WTC11 (cell line): ENCODE data around the gene DIS3. TPM values are rescaled to one million over a fixed set of nuclear protein-coding genes. Genes with fewer than 3 reads are reported as not detected.

Experiments used
- ATAC-seq: fragments of 200-7000 bp; cut with Tn5 transposase; 2 replicates; pipeline ENCODE4 v1.10.0; 2021; ENCODE audit warnings: mild to moderate bottlenecking, moderate library complexity
- Bru-seq: library from RNA; stranded (reverse); fragments of 400-500 nt; gene quantifications from one replicate; lab custom pipeline; 2021; lab: Mats Ljungman, UMichigan
- CTCF ChIA-PET: fragments of 300-600 bp; sonication (Branson Sonifier 250); formaldehyde crosslinking; loops from one replicate; lab custom pipeline; 2021; ENCODE audit warnings: antibody characterized with exemption; lab: Charles Lee
- POLR2A ChIA-PET: fragments of 350-600 bp; sonication (Branson Sonifier 250); formaldehyde crosslinking; loops from one replicate; lab custom pipeline; 2021; ENCODE audit warnings: antibody characterized with exemption; lab: Charles Lee
- DNase-seq: peaks from one replicate; pipeline ENCODE4 v3.0.0; 2021; ENCODE audit warnings: low spot score
- H3K27ac Mint-ChIP-seq: 2 replicates; pipeline ENCODE4 v1.8.0; 2021; ENCODE audit warnings: mixed read lengths
- H3K27me3 Mint-ChIP-seq: 2 replicates; pipeline ENCODE4 v1.8.0; 2021; ENCODE audit warnings: low read depth, mild to moderate bottlenecking, moderate library complexity, mixed read lengths
- H3K36me3 Mint-ChIP-seq: 2 replicates; pipeline ENCODE4 v1.8.0; 2021; ENCODE audit warnings: mixed read lengths
- H3K4me1 Mint-ChIP-seq: 2 replicates; pipeline ENCODE4 v1.8.0; 2022; ENCODE audit warnings: mixed read lengths
- H3K4me3 Mint-ChIP-seq: 2 replicates; pipeline ENCODE4 v1.8.0; 2021; ENCODE audit warnings: mild to moderate bottlenecking, moderate library complexity, mixed read lengths
- H3K9me3 Mint-ChIP-seq: 2 replicates; pipeline ENCODE4 v1.8.0; 2021; ENCODE audit warnings: mixed read lengths
- ESRRA ChIP-seq: sonication (generic); formaldehyde crosslinking; IDR thresholded peaks from 2 replicates; pipeline ENCODE4 v1.8.1; 2022; ENCODE audit warnings: mild to moderate bottlenecking, missing genetic modification reagents, borderline replicate concordance
- ETV6 ChIP-seq: sonication (generic); formaldehyde crosslinking; IDR thresholded peaks from 2 replicates; pipeline ENCODE4 v1.8.1; 2022; ENCODE audit warnings: mild to moderate bottlenecking, missing genetic modification reagents
- FOXK1 ChIP-seq: sonication (generic); formaldehyde crosslinking; IDR thresholded peaks from 2 replicates; pipeline ENCODE4 v1.8.0; 2022; ENCODE audit warnings: mild to moderate bottlenecking, moderate library complexity, missing genetic modification reagents
- GABPB1 ChIP-seq: sonication (generic); formaldehyde crosslinking; IDR thresholded peaks from 2 replicates; pipeline ENCODE4 v1.8.1; 2023; ENCODE audit warnings: mild to moderate bottlenecking, missing genetic modification reagents
- JUN ChIP-seq: sonication (generic); formaldehyde crosslinking; IDR thresholded peaks from 2 replicates; pipeline ENCODE4 v1.8.0; 2023; ENCODE audit warnings: mild to moderate bottlenecking, missing genetic modification reagents
- KAT7 ChIP-seq: sonication (generic); formaldehyde crosslinking; IDR thresholded peaks from 2 replicates; pipeline ENCODE4 v1.8.1; 2023; ENCODE audit warnings: missing genetic modification reagents, mild to moderate bottlenecking, borderline replicate concordance
- NFYB ChIP-seq: sonication (generic); formaldehyde crosslinking; conservative IDR thresholded peaks from 2 replicates; pipeline ENCODE4 v1.8.0; 2022; ENCODE audit warnings: low read depth, missing genetic modification reagents
- SMAD4 ChIP-seq: sonication (generic); formaldehyde crosslinking; IDR thresholded peaks from 2 replicates; pipeline ENCODE4 v1.8.0; 2022; ENCODE audit warnings: mild to moderate bottlenecking, missing genetic modification reagents
- SP1 ChIP-seq: sonication (generic); formaldehyde crosslinking; conservative IDR thresholded peaks from 2 replicates; pipeline ENCODE4 v1.8.1; 2022; ENCODE audit warnings: missing genetic modification reagents
- ZBTB21 ChIP-seq: sonication (generic); formaldehyde crosslinking; IDR thresholded peaks from 2 replicates; pipeline ENCODE4 v1.8.1; 2023; ENCODE audit warnings: mild to moderate bottlenecking, missing genetic modification reagents, borderline replicate concordance
- ZNF423 ChIP-seq: fragments of 250-450 bp; sonication (Bioruptor Pico); IDR thresholded peaks from 2 replicates; pipeline ENCODE4 v2.1.2; 2022; ENCODE audit warnings: mild to moderate bottlenecking, moderate library complexity
- long read RNA-seq, 3 experiments: library from RNA in 1 of 3; library from capped mRNA in 1 of 3; library from polyadenylated mRNA in 1 of 3; unstranded in 2 of 3; stranded (forward) in 1 of 3; transcript quantifications; one replicate each; pipeline ENCODE4 v2.0.0, GENCODE V29; 2021
- total RNA-seq: library from RNA; stranded (reverse); gene quantifications from 3 replicates; pipeline ENCODE4 v1.2.3, GENCODE V29; 2021
- TF ChIP-seq, protein P1 (sequence below): sonication (generic); formaldehyde crosslinking; IDR thresholded peaks from 2 replicates; pipeline ENCODE4 v1.8.1; 2023; ENCODE audit warnings: mild to moderate bottlenecking, moderate library complexity, missing genetic modification reagents
- TF ChIP-seq, protein P2 (sequence below): sonication (generic); formaldehyde crosslinking; IDR thresholded peaks from 2 replicates; pipeline ENCODE4 v1.8.0; 2022; ENCODE audit warnings: mild to moderate bottlenecking, missing genetic modification reagents
- TF ChIP-seq, protein P3 (sequence below): sonication (generic); formaldehyde crosslinking; IDR thresholded peaks from 2 replicates; pipeline ENCODE4 v1.8.0; 2022; ENCODE audit warnings: mild to moderate bottlenecking, missing genetic modification reagents
- TF ChIP-seq, protein P4 (sequence below): sonication (generic); formaldehyde crosslinking; IDR thresholded peaks from 2 replicates; pipeline ENCODE4 v1.8.0; 2023; ENCODE audit warnings: missing genetic modification reagents, mild to moderate bottlenecking, borderline replicate concordance
- TF ChIP-seq, protein P5 (sequence below): sonication (generic); formaldehyde crosslinking; IDR thresholded peaks from 2 replicates; pipeline ENCODE4 v1.8.0; 2022; ENCODE audit warnings: mild to moderate bottlenecking, missing genetic modification reagents
- TF ChIP-seq, protein P6 (sequence below): sonication (generic); formaldehyde crosslinking; IDR thresholded peaks from 2 replicates; pipeline ENCODE4 v1.8.1; 2022; ENCODE audit warnings: mild to moderate bottlenecking, missing genetic modification reagents, moderate library complexity, borderline replicate concordance
- TF ChIP-seq, protein P7 (sequence below): sonication (generic); formaldehyde crosslinking; IDR thresholded peaks from 2 replicates; pipeline ENCODE4 v1.8.0; 2023; ENCODE audit warnings: missing genetic modification reagents

Gene DIS3, protein sequence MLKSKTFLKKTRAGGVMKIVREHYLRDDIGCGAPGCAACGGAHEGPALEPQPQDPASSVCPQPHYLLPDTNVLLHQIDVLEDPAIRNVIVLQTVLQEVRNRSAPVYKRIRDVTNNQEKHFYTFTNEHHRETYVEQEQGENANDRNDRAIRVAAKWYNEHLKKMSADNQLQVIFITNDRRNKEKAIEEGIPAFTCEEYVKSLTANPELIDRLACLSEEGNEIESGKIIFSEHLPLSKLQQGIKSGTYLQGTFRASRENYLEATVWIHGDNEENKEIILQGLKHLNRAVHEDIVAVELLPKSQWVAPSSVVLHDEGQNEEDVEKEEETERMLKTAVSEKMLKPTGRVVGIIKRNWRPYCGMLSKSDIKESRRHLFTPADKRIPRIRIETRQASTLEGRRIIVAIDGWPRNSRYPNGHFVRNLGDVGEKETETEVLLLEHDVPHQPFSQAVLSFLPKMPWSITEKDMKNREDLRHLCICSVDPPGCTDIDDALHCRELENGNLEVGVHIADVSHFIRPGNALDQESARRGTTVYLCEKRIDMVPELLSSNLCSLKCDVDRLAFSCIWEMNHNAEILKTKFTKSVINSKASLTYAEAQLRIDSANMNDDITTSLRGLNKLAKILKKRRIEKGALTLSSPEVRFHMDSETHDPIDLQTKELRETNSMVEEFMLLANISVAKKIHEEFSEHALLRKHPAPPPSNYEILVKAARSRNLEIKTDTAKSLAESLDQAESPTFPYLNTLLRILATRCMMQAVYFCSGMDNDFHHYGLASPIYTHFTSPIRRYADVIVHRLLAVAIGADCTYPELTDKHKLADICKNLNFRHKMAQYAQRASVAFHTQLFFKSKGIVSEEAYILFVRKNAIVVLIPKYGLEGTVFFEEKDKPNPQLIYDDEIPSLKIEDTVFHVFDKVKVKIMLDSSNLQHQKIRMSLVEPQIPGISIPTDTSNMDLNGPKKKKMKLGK
- 34.1 to 39.9 TPM (median 35.1 TPM) in 3 replicates for total RNA-seq
- Bru-seq, nascent RNA = percentile 94 among the genes with signal in this experiment
- long read RNA-seq, experiment 1, full-length matches to known transcripts = 146 of 199 reads
- long read RNA-seq, experiment 1, partial matches to known transcripts = 27 of 199 reads
- long read RNA-seq, experiment 1, other reads (novel, unspliced or antisense) = 26 of 199 reads
- long read RNA-seq, experiment 2, partial matches to known transcripts = 8 of 41 reads
- long read RNA-seq, experiment 2, other reads (novel, unspliced or antisense) = 33 of 41 reads
- long read RNA-seq, experiment 3, full-length matches to known transcripts = 2 of 5 reads
- long read RNA-seq, experiment 3, partial matches to known transcripts = 3 of 5 reads
- long read RNA-seq, experiment 3, other reads (novel, unspliced or antisense) = 0 of 5 reads

DNA sequence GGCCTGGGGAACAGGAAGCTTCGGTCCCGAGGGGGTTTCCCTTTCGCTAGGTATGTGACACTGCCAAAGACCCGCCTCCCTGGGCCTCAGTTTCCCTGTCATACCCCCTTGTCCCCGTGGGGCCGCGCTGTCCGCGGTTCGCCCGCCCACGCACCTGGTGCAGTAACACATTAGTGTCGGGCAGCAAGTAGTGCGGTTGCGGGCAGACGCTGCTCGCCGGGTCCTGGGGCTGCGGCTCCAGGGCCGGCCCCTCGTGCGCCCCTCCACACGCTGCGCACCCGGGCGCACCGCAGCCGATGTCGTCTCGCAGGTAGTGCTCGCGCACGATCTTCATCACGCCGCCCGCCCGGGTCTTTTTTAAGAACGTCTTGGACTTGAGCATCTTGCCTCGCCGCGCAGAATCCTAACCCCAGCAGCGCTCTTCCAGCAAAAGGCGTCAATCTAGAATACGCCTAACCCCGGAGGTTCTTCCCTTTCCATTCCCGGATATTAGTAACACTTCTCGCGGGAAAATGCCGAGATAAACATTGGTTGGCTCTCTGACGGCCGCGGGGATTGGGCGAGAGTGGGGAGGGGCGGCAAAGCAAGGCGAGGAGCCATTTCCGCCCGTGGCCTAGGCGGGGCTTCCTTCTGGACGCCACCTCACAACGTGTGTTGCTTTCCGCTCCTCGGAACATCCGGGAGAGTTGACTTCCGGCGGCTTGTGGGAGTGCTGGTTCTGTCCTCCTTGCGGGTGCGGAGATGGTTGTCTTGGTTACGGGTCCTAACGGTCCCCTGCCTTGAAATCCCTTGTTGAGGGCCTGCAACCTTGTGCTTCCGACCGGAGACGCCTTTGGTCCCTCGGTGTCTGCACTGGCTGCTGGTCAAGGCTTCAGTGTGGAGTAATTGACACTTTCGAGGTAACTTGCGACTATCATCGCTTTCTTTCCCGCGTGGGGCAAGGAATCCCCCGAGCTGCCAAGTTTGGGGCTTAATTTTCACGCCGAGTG lies at the start of gene DIS3, which contains the start of gene PIBF1:
DIS3 (minus strand) TSS at position 450 of the 989 bp plus-strand sequence; CDS start at position 382, 68 bp downstream.
PIBF1 (plus strand) TSS at position 683 of the 989 bp plus-strand sequence. CDS start 1,337 bp downstream, outside the sequence.
- peak within 1 kb of the TSS; percentile 95 for H3K4me3 Mint-ChIP-seq
- peak; percentile 99 for ATAC-seq
- H3K9me3 Mint-ChIP-seq = no peaks in the 10 kb centered on the region
- peaks cover 32% of the 10 kb centered on the region for H3K36me3 Mint-ChIP-seq
- POLR2A ChIA-PET = interaction anchor here (0.5 to 1.2 kb wide), 2 partner anchors 13 to 88 kb away, joined by 4 to 5 read pairs; no protein-coding TSS in a partner anchor
- CTCF ChIA-PET = no interaction called here
- H3K4me1 Mint-ChIP-seq = peaks cover 19% of the 10 kb centered on the region
- H3K27me3 Mint-ChIP-seq = no peaks in the 10 kb centered on the region
- DNase-seq = peak; percentile 96
- peak within 1 kb of the TSS; percentile 97 for H3K27ac Mint-ChIP-seq
- TF ChIP-seq JUN (no peak), ZBTB21 (CRISPR knock-in tag) (no peak), NFYB (CRISPR knock-in tag) (peak; percentile 52; the same call in 1 of the 2 replicates), ETV6 (CRISPR knock-in tag) (peak; percentile 36; the same call in 1 of the 2 replicates), ZNF423 (no peak), FOXK1 (CRISPR knock-in tag) (peak; percentile 97), SP1 (CRISPR knock-in tag) (peak; percentile 75), KAT7 (CRISPR knock-in tag) (peak; percentile 63; the same call in 1 of the 2 replicates), SMAD4 (no peak), ESRRA (CRISPR knock-in tag) (peak; percentile 47; the same call in 1 of the 2 replicates), GABPB1 (CRISPR knock-in tag) (peak; percentile 52; the same call in 1 of the 2 replicates)
- TF ChIP-seq, protein P1, sequence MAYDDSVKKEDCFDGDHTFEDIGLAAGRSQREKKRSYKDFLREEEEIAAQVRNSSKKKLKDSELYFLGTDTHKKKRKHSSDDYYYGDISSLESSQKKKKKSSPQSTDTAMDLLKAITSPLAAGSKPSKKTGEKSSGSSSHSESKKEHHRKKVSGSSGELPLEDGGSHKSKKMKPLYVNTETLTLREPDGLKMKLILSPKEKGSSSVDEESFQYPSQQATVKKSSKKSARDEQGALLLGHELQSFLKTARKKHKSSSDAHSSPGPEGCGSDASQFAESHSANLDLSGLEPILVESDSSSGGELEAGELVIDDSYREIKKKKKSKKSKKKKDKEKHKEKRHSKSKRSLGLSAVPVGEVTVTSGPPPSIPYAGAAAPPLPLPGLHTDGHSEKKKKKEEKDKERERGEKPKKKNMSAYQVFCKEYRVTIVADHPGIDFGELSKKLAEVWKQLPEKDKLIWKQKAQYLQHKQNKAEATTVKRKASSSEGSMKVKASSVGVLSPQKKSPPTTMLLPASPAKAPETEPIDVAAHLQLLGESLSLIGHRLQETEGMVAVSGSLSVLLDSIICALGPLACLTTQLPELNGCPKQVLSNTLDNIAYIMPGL (CRISPR knock-in tag) = peak; percentile 57; the same call in 1 of the 2 replicates
- TF ChIP-seq, protein P2, sequence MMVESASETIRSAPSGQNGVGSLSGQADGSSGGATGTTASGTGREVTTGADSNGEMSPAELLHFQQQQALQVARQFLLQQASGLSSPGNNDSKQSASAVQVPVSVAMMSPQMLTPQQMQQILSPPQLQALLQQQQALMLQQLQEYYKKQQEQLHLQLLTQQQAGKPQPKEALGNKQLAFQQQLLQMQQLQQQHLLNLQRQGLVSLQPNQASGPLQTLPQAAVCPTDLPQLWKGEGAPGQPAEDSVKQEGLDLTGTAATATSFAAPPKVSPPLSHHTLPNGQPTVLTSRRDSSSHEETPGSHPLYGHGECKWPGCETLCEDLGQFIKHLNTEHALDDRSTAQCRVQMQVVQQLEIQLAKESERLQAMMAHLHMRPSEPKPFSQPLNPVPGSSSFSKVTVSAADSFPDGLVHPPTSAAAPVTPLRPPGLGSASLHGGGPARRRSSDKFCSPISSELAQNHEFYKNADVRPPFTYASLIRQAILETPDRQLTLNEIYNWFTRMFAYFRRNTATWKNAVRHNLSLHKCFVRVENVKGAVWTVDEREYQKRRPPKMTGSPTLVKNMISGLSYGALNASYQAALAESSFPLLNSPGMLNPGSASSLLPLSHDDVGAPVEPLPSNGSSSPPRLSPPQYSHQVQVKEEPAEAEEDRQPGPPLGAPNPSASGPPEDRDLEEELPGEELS (CRISPR knock-in tag) = peak; percentile 80; the same call in 1 of the 2 replicates
- TF ChIP-seq, protein P3, sequence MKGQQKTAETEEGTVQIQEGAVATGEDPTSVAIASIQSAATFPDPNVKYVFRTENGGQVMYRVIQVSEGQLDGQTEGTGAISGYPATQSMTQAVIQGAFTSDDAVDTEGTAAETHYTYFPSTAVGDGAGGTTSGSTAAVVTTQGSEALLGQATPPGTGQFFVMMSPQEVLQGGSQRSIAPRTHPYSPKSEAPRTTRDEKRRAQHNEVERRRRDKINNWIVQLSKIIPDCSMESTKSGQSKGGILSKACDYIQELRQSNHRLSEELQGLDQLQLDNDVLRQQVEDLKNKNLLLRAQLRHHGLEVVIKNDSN (CRISPR knock-in tag) = peak; percentile 53; the same call in 1 of the 2 replicates
- TF ChIP-seq, protein P4, sequence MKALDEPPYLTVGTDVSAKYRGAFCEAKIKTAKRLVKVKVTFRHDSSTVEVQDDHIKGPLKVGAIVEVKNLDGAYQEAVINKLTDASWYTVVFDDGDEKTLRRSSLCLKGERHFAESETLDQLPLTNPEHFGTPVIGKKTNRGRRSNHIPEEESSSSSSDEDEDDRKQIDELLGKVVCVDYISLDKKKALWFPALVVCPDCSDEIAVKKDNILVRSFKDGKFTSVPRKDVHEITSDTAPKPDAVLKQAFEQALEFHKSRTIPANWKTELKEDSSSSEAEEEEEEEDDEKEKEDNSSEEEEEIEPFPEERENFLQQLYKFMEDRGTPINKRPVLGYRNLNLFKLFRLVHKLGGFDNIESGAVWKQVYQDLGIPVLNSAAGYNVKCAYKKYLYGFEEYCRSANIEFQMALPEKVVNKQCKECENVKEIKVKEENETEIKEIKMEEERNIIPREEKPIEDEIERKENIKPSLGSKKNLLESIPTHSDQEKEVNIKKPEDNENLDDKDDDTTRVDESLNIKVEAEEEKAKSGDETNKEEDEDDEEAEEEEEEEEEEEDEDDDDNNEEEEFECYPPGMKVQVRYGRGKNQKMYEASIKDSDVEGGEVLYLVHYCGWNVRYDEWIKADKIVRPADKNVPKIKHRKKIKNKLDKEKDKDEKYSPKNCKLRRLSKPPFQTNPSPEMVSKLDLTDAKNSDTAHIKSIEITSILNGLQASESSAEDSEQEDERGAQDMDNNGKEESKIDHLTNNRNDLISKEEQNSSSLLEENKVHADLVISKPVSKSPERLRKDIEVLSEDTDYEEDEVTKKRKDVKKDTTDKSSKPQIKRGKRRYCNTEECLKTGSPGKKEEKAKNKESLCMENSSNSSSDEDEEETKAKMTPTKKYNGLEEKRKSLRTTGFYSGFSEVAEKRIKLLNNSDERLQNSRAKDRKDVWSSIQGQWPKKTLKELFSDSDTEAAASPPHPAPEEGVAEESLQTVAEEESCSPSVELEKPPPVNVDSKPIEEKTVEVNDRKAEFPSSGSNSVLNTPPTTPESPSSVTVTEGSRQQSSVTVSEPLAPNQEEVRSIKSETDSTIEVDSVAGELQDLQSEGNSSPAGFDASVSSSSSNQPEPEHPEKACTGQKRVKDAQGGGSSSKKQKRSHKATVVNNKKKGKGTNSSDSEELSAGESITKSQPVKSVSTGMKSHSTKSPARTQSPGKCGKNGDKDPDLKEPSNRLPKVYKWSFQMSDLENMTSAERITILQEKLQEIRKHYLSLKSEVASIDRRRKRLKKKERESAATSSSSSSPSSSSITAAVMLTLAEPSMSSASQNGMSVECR (CRISPR knock-in tag) = peak; percentile 57; the same call in 1 of the 2 replicates
- TF ChIP-seq, protein P5, sequence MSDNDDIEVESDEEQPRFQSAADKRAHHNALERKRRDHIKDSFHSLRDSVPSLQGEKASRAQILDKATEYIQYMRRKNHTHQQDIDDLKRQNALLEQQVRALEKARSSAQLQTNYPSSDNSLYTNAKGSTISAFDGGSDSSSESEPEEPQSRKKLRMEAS (CRISPR knock-in tag) = peak; percentile 76
- TF ChIP-seq, protein P6, sequence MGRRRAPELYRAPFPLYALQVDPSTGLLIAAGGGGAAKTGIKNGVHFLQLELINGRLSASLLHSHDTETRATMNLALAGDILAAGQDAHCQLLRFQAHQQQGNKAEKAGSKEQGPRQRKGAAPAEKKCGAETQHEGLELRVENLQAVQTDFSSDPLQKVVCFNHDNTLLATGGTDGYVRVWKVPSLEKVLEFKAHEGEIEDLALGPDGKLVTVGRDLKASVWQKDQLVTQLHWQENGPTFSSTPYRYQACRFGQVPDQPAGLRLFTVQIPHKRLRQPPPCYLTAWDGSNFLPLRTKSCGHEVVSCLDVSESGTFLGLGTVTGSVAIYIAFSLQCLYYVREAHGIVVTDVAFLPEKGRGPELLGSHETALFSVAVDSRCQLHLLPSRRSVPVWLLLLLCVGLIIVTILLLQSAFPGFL (CRISPR knock-in tag) = 0 out of 2 replicates have a peak, but pooled peaks have one; percentile 45
- TF ChIP-seq, protein P7, sequence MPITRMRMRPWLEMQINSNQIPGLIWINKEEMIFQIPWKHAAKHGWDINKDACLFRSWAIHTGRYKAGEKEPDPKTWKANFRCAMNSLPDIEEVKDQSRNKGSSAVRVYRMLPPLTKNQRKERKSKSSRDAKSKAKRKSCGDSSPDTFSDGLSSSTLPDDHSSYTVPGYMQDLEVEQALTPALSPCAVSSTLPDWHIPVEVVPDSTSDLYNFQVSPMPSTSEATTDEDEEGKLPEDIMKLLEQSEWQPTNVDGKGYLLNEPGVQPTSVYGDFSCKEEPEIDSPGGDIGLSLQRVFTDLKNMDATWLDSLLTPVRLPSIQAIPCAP (CRISPR knock-in tag) = no peak
